HepG2 (cell line): Measurements from ENCODE around the gene CCNH. TPM values are rescaled to one million over a fixed set of nuclear protein-coding genes. Genes with fewer than 3 reads are reported as not detected.
A peak's percentile ranks its signal among the peaks of the same experiment; 100 is the strongest.

ENCODE experiments used
- ATAC-seq: fragments of 200-7000 bp; cut with Tn5 transposase; 3 replicates; pipeline ENCODE4 v1.9.1; 2020; ENCODE audit warnings: mild to moderate bottlenecking, moderate library complexity
- Bru-seq: library from RNA; stranded (reverse); fragments of 400-500 nt; gene quantifications from one replicate; lab custom pipeline; 2021; lab: Mats Ljungman, UMichigan
- BruChase-seq, 2 experiments: library from RNA; stranded (reverse); fragments of 400-500 nt; gene quantifications; one replicate each; lab custom pipeline; 2021; lab: Mats Ljungman, UMichigan
- BruUV-seq: library from RNA; stranded (reverse); fragments of 400-500 nt; replicated peaks from 2 replicates; lab custom pipeline; 2021; lab: Mats Ljungman, UMichigan
- CTCF ChIA-PET: fragments of 300-600 bp; formaldehyde crosslinking; extraction: SDS; loops from one replicate; lab custom pipeline; 2021; ENCODE audit warnings: low total read pairs, inconsistent platforms, low intra/inter-chr PET ratio; lab: Yijun Ruan, JAX
- POLR2A ChIA-PET: fragments of 350-600 bp; sonication (Branson Sonifier 250); formaldehyde crosslinking; loops from one replicate; lab custom pipeline; 2020; ENCODE audit warnings: antibody characterized with exemption, inconsistent platforms; lab: Yijun Ruan, JAX
- DNase-seq: peaks from one replicate; pipeline ENCODE4 v3.0.0-alpha.2; 2015; ENCODE audit warnings: low spot score
- FAIRE-seq: peaks from 3 replicates; lab custom pipeline; 2011; peaks lifted over from hg19 to GRCh38; lab: Jason Lieb, UNC
- H2AFZ ChIP-seq: one replicate; pipeline ENCODE4 v1.6.1; 2011; ENCODE audit warnings: low read length, inconsistent platforms
- H3K27ac ChIP-seq: fragments of 300-600 bp; 3 replicates; pipeline ENCODE4 v1.8.0; 2011; ENCODE audit warnings: mixed run types, mild to moderate bottlenecking, mixed read lengths, low read length, inconsistent platforms; ENCODE audit not compliant: insufficient read depth; ENCODE audit errors: extremely low read length
- H3K27me3 ChIP-seq, 2 experiments: fragments of 200-600 bp in 1 of 2; 2 replicates in 1 of 2; 3 replicates in 1 of 2; pipeline versions ENCODE4 v1.6.0 to v1.8.0; 2011; ENCODE audit warnings: low read length in 2 of 2, mild to moderate bottlenecking in 2 of 2, moderate library complexity in 2 of 2, inconsistent platforms in 1 of 2; ENCODE audit not compliant: insufficient read depth in 2 of 2, control insufficient read depth in 1 of 2
- H3K36me3 ChIP-seq, 2 experiments: fragments of 200-600 bp in 1 of 2; replicated peaks in 1 of 2; 2 replicates in 1 of 2; 3 replicates in 1 of 2; pipeline versions ENCODE4 v1.5.1 to v1.8.0; 2011; ENCODE audit warnings: low read length in 2 of 2, inconsistent platforms in 1 of 2; ENCODE audit not compliant: insufficient read depth in 2 of 2, control insufficient read depth in 1 of 2
- H3K4me1 ChIP-seq: 2 replicates; pipeline ENCODE4 v1.5.1; 2012; ENCODE audit warnings: low read length, inconsistent platforms; ENCODE audit not compliant: insufficient read depth
- H3K4me2 ChIP-seq: 2 replicates; pipeline ENCODE4 v1.6.0; 2011; ENCODE audit warnings: low read depth, low read length, inconsistent platforms
- H3K4me3 ChIP-seq, 3 experiments: fragments of 200-600 bp in 1 of 3; sonication (generic), shearing (Covaris generic) in 1 of 3; replicated peaks in 1 of 3; 2 replicates each; pipeline ENCODE4 v1.5.1; 2011 to 2016; ENCODE audit warnings: low read length in 3 of 3, inconsistent platforms in 2 of 3, low read depth in 2 of 3, mild to moderate bottlenecking in 2 of 3, control low read depth in 1 of 3, mixed read lengths in 1 of 3; ENCODE audit not compliant: insufficient read depth in 1 of 3
- H3K79me2 ChIP-seq: one replicate; pipeline ENCODE4 v1.6.1; 2011; ENCODE audit warnings: low read length, inconsistent platforms; ENCODE audit not compliant: insufficient read depth
- H3K9ac ChIP-seq: 2 replicates; pipeline ENCODE4 v1.6.0; 2011; ENCODE audit warnings: mild to moderate bottlenecking, low read depth, low read length, inconsistent platforms; ENCODE audit not compliant: insufficient read depth
- H3K9me3 ChIP-seq: 2 replicates; pipeline ENCODE4 v1.5.1; 2012; ENCODE audit warnings: mild to moderate bottlenecking, low read length
- H4K20me1 ChIP-seq: 2 replicates; pipeline ENCODE4 v1.6.0; 2011; ENCODE audit warnings: inconsistent platforms, mild to moderate bottlenecking, low read length, moderate library complexity; ENCODE audit not compliant: insufficient read depth
- CC2D1A ChIP-seq: sonication (generic); formaldehyde crosslinking; IDR thresholded peaks from 2 replicates; pipeline ENCODE4 v1.8.1; 2023; ENCODE audit warnings: mild to moderate bottlenecking, missing genetic modification reagents
- FOXM1 ChIP-seq: sonication (generic); formaldehyde crosslinking; IDR thresholded peaks from 2 replicates; pipeline ENCODE4 v1.5.0; 2020; ENCODE audit warnings: missing genetic modification reagents
- HIVEP1 ChIP-seq: sonication (generic); formaldehyde crosslinking; IDR thresholded peaks from 2 replicates; pipeline ENCODE4 v1.4.0; 2020; ENCODE audit warnings: mild to moderate bottlenecking, missing genetic modification reagents
- ISL2 ChIP-seq: sonication (generic); formaldehyde crosslinking; IDR thresholded peaks from 2 replicates; pipeline ENCODE4 v1.5.0; 2020; ENCODE audit warnings: missing genetic modification reagents
- NR2F6 ChIP-seq, 2 experiments: IDR thresholded peaks; 2 replicates each; pipeline ENCODE4 v1.6.1; 2016; ENCODE audit warnings: antibody characterized with exemption in 1 of 2, mild to moderate bottlenecking in 1 of 2
- POLR2A ChIP-seq, 2 experiments: IDR thresholded peaks; 2 replicates each; pipeline ENCODE4 v1.6.1; 2011; ENCODE audit warnings: low read depth in 2 of 2, low read length in 2 of 2, mild to moderate bottlenecking in 1 of 2, moderate library complexity in 1 of 2; ENCODE audit not compliant: insufficient read depth in 1 of 2
- SETDB1 ChIP-seq: sonication (generic); formaldehyde crosslinking; IDR thresholded peaks from 2 replicates; pipeline ENCODE4 v1.5.1; 2020; ENCODE audit warnings: missing genetic modification reagents, mild to moderate bottlenecking, borderline replicate concordance
- SIX4 ChIP-seq: sonication (generic); formaldehyde crosslinking; IDR thresholded peaks from 2 replicates; pipeline ENCODE4 v1.4.0; 2020; ENCODE audit warnings: missing genetic modification reagents
- ZNF121 ChIP-seq: sonication (generic); formaldehyde crosslinking; IDR thresholded peaks from 2 replicates; pipeline ENCODE4 v1.5.0; 2020; ENCODE audit warnings: mild to moderate bottlenecking, missing genetic modification reagents
- ZNF335 ChIP-seq: sonication (generic); formaldehyde crosslinking; IDR thresholded peaks from 2 replicates; pipeline ENCODE4 v1.4.0; 2020; ENCODE audit warnings: missing genetic modification reagents
- ZNF441 ChIP-seq: sonication (generic); formaldehyde crosslinking; IDR thresholded peaks from 2 replicates; pipeline ENCODE4 v1.7.0; 2021; ENCODE audit warnings: missing genetic modification reagents, borderline replicate concordance
- ZNF550 ChIP-seq: sonication (generic); formaldehyde crosslinking; IDR thresholded peaks from 2 replicates; pipeline ENCODE4 v1.4.0; 2020; ENCODE audit warnings: mild to moderate bottlenecking, missing genetic modification reagents, borderline replicate concordance
- ZNF607 ChIP-seq: sonication (generic); formaldehyde crosslinking; IDR thresholded peaks from 2 replicates; pipeline ENCODE4 v1.5.1; 2020; ENCODE audit warnings: missing genetic modification reagents, mild to moderate bottlenecking, borderline replicate concordance
- ZSCAN20 ChIP-seq: sonication (generic); formaldehyde crosslinking; IDR thresholded peaks from 2 replicates; pipeline ENCODE4 v1.4.0; 2020; ENCODE audit warnings: missing genetic modification reagents, mild to moderate bottlenecking, borderline replicate concordance
- WGBS: methylation state at CpG from one replicate; pipeline ENCODE4 v1.1.6; 2017; ENCODE audit warnings: low lambda C conversion rate; 5-methylcytosine and 5-hydroxymethylcytosine counted together
- in situ Hi-C: cut with HindIII; loops from 2 replicates; pipeline ENCODE4 v1.10.0; 2017; ENCODE audit warnings: low pct_unique_long_range_greater_than_20kb; ENCODE audit not compliant: extremely low pct_ligation_motif_present
- intact Hi-C: fragments of 100-400 bp; cut with micrococcal nuclease; formaldehyde crosslinking; loops from one replicate; pipeline ENCODE4 v1.10.0; 2022; ENCODE audit not compliant: unreplicated experiment
- long read RNA-seq, 2 experiments: library from RNA in 1 of 2; library from polyadenylated mRNA in 1 of 2; stranded (forward) in 1 of 2; unstranded in 1 of 2; transcript quantifications; one replicate each; pipeline ENCODE4 v2.0.0, GENCODE V29; 2019 to 2022
- polyA minus RNA-seq, 3 experiments: library from RNA; depleted of rRNA, polyadenylated mRNA; stranded (reverse); fragments of >200 nt; gene quantifications; 2 replicates each; pipeline ENCODE4 v1.2.3, GENCODE V29; 2011; ENCODE audit warnings: low replicate concordance in 1 of 3
- polyA plus RNA-seq, 8 experiments: library from polyadenylated mRNA; depleted of rRNA in 3 of 8; stranded (reverse) in 7 of 8; unstranded in 1 of 8; fragments of >200 nt; fragmentation: Illumina TruSeq in 4 of 8; extraction: Trizol in 4 of 8; gene quantifications; 2 replicates each; pipeline versions ENCODE4 v1.2.1 to v1.2.3, GENCODE V29; 2011 to 2016; ENCODE audit warnings: low read depth in 4 of 8, missing spikeins in 1 of 8, mixed read lengths in 1 of 8; ENCODE audit not compliant: insufficient read depth in 1 of 8
- total RNA-seq, 5 experiments: library from RNA; depleted of rRNA; stranded (reverse); fragments of >200 nt; fragmentation: Illumina TruSeq; extraction: Trizol; gene quantifications; 2 replicates each; pipeline ENCODE4 v1.2.3, GENCODE V29; 2016; ENCODE audit warnings: low read depth in 1 of 5
- TF ChIP-seq, protein P1 (sequence below): sonication (generic); formaldehyde crosslinking; conservative IDR thresholded peaks from 2 replicates; pipeline ENCODE4 v1.8.0; 2022; ENCODE audit warnings: low read depth, missing genetic modification reagents
- TF ChIP-seq, protein P2 (sequence below): sonication (generic); formaldehyde crosslinking; IDR thresholded peaks from 2 replicates; pipeline ENCODE4 v1.4.0; 2020; ENCODE audit warnings: missing genetic modification reagents

The CCNH gene
- total RNA-seq (2016; rRNA removed; fragmentation: Illumina TruSeq; extraction: Trizol) (94.3 and 100.0 TPM in 2 replicates), polyA plus RNA-seq (2011; rRNA removed) (38.5 and 42.5 TPM in 2 replicates), polyA minus RNA-seq (2011; rRNA and poly(A)+ RNA removed; ENCODE audit: low replicate concordance) (72.2 and 141 TPM in 2 replicates), Bru-seq, nascent RNA (percentile 90 among the genes with signal in this experiment), BruChase-seq, experiment 1, labeled RNA remaining after a 6-hour chase (percentile 74 among the genes with signal in this experiment), BruChase-seq, experiment 2, labeled RNA remaining after a 2-hour chase (percentile 77 among the genes with signal in this experiment)
- 44.4 and 47.0 TPM in 2 replicates for total RNA-seq (2016; cell fraction: cytosol; rRNA removed; fragmentation: Illumina TruSeq; extraction: Trizol; ENCODE audit: low read depth)
- 80.0 and 98.8 TPM in 2 replicates for total RNA-seq (2016; cell fraction: insoluble cytoplasmic fraction; rRNA removed; fragmentation: Illumina TruSeq; extraction: Trizol)
- 39.1 and 48.0 TPM in 2 replicates for total RNA-seq (2016; cell fraction: membrane; rRNA removed; fragmentation: Illumina TruSeq; extraction: Trizol)
- 107 and 108 TPM in 2 replicates for total RNA-seq (2016; cell fraction: nucleus; rRNA removed; fragmentation: Illumina TruSeq; extraction: Trizol)
- polyA plus RNA-seq (2011; cell fraction: cytosol; rRNA removed): 33.9 and 43.3 TPM in 2 replicates
- 25.3 and 31.3 TPM in 2 replicates for polyA plus RNA-seq (2011; cell fraction: nucleus; rRNA removed)
- polyA plus RNA-seq (2012): 38.3 and 41.2 TPM in 2 replicates
- polyA plus RNA-seq (2016; cell fraction: cytosol; fragmentation: Illumina TruSeq; extraction: Trizol; ENCODE audit: low read depth): 18.5 and 20.8 TPM in 2 replicates
- polyA plus RNA-seq (2016; cell fraction: insoluble cytoplasmic fraction; fragmentation: Illumina TruSeq; extraction: Trizol; ENCODE audit: low read depth): 75.5 and 91.3 TPM in 2 replicates
- 22.4 and 26.1 TPM in 2 replicates for polyA plus RNA-seq (2016; cell fraction: membrane; fragmentation: Illumina TruSeq; extraction: Trizol; ENCODE audit: low read depth)
- 57.1 and 60.1 TPM in 2 replicates for polyA plus RNA-seq (2016; cell fraction: nucleus; fragmentation: Illumina TruSeq; extraction: Trizol; ENCODE audit: insufficient read depth, low read depth)
- 20.6 and 24.7 TPM in 2 replicates for polyA minus RNA-seq (2011; cell fraction: cytosol; rRNA and poly(A)+ RNA removed)
- polyA minus RNA-seq (2011; cell fraction: nucleus; rRNA and poly(A)+ RNA removed): 265 and 283 TPM in 2 replicates
- long read RNA-seq, experiment 1, transcript CCNH-201 (9 exons, 1,378 nt): major isoform, 54 of 65 reads
- long read RNA-seq, experiment 1, partial matches to known transcripts: 3 of 65 reads
- long read RNA-seq, experiment 1, other reads (novel, unspliced or antisense): 4 of 65 reads
- long read RNA-seq, experiment 2, transcript CCNH-201 (9 exons, 1,378 nt): major isoform, 53 of 82 reads
- long read RNA-seq, experiment 2, transcript CCNH-203 (9 exons, 1,497 nt): minor isoform, 5 of 82 reads
- long read RNA-seq, experiment 2, partial matches to known transcripts: 11 of 82 reads
- long read RNA-seq, experiment 2, other reads (novel, unspliced or antisense): 9 of 82 reads

DNA sequence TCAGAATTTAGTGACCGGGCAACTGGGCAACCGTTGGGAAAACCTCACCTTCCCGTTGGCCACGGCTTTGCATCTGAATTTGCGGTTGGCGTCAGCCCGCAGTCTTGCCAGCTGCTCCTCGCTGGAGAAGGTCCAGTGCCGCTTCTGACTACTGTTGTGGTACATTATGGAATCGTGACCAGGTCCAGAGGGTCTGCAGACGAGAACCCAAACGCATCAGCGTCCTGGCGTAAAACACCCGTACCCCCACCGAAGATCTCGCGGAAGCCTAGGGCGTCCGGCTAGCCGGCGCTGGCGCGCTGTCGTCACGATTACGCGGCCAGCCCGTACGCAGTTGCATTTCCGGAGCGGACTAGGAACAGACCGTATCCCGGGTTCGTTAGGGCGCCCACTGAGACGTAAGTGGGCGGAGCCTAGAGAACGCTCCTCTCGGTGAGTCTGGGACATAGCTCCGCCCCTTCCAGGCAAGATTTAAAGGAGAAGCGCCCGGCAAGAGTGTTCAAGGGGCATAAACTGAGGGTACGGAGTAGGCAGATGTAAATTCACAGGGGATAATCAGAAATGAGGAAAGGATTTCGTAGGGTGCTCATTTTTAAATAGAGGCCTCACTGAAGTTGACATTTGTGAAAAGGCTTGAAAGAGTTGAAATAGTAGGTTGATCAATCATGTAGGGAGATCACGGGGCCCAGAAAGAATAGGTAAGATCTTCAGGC lies at the start of gene CCNH:
CCNH (minus strand) TSS at position 301 of the 713 bp plus-strand sequence; CDS start at position 165, 136 bp downstream.
- peak within 1 kb of the TSS; percentile 99 for H2AFZ ChIP-seq
- peak; percentile 99 for ATAC-seq
- H3K36me3 ChIP-seq: peaks cover 0 to 17% of the 10 kb centered on the region in 2 experiments; a peak in 4 of 5 replicates
- peak within 1 kb of the TSS; percentile 72 to 98 (median 95) for H3K4me3 ChIP-seq
- peaks cover 19% of the 10 kb centered on the region for H3K4me1 ChIP-seq
- peak within 1 kb of the TSS; percentile 93 for H3K9ac ChIP-seq
- H3K4me2 ChIP-seq: peak within 1 kb of the TSS; percentile 83
- H4K20me1 ChIP-seq: no peaks in the 10 kb centered on the region
- intact Hi-C loops: loop anchor here (5.0 kb wide), 1 partner anchor 145 kb away; the partner anchor contains the start of gene RASA1
- CTCF ChIA-PET: no interaction called here
- H3K27ac ChIP-seq: peak within 1 kb of the TSS; percentile 90
- POLR2A ChIA-PET: interaction anchor here (0.6 to 2.4 kb wide), 2 partner anchors 10 to 145 kb away, joined by 3 to 17 read pairs; partner anchors contain the start of gene RASA1
- in situ Hi-C loops: loop anchor here (25.0 kb wide), 1 partner anchor 1275 kb away; no protein-coding TSS in a partner anchor
- H3K9me3 ChIP-seq: no peaks in the 10 kb centered on the region
- peak; percentile 94 for FAIRE-seq
- H3K27me3 ChIP-seq: no peaks in the 10 kb centered on the region; a peak in 1 of 5 replicates
- DNase-seq: peak; percentile 96
- BruUV-seq: no TSS peak
- peaks cover 25% of the 10 kb centered on the region for H3K79me2 ChIP-seq
- 2% methylated on average over 13 of the region's 46 CpGs for WGBS
- no peak; the same call in 1 of the 2 replicates for TF ChIP-seq ISL2 (CRISPR knock-in tag)
- no peak for TF ChIP-seq ZNF550 (CRISPR knock-in tag)
- TF ChIP-seq HIVEP1 (CRISPR knock-in tag): no peak
- no peak for TF ChIP-seq ZSCAN20
- TF ChIP-seq, protein P1, sequence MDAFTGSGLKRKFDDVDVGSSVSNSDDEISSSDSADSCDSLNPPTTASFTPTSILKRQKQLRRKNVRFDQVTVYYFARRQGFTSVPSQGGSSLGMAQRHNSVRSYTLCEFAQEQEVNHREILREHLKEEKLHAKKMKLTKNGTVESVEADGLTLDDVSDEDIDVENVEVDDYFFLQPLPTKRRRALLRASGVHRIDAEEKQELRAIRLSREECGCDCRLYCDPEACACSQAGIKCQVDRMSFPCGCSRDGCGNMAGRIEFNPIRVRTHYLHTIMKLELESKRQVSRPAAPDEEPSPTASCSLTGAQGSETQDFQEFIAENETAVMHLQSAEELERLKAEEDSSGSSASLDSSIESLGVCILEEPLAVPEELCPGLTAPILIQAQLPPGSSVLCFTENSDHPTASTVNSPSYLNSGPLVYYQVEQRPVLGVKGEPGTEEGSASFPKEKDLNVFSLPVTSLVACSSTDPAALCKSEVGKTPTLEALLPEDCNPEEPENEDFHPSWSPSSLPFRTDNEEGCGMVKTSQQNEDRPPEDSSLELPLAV (CRISPR knock-in tag): no peak
- no peak for TF ChIP-seq SETDB1
- TF ChIP-seq CC2D1A (CRISPR knock-in tag): no peak; the same call in 1 of the 2 replicates
- no peak for TF ChIP-seq SIX4 (CRISPR knock-in tag)
- TF ChIP-seq NR2F6 (IDR thresholded peaks at IDR 0.05): no peak
- peak; percentile 23; the same call in 1 of the 2 replicates for TF ChIP-seq NR2F6 (CRISPR knock-in tag; IDR thresholded peaks at IDR 0.05)
- TF ChIP-seq POLR2A (IDR thresholded peaks at IDR 0.05; ENCODE audit: insufficient read depth in 1 of 2, low read depth in 2 of 2, low read length in 2 of 2): peak; percentile 92 to 95
- TF ChIP-seq ZNF335 (CRISPR knock-in tag): no peak
- TF ChIP-seq ZNF441 (CRISPR knock-in tag): peak; percentile 75; the same call in 1 of the 2 replicates
- TF ChIP-seq ZNF607: peak; percentile 78
- TF ChIP-seq, protein P2, sequence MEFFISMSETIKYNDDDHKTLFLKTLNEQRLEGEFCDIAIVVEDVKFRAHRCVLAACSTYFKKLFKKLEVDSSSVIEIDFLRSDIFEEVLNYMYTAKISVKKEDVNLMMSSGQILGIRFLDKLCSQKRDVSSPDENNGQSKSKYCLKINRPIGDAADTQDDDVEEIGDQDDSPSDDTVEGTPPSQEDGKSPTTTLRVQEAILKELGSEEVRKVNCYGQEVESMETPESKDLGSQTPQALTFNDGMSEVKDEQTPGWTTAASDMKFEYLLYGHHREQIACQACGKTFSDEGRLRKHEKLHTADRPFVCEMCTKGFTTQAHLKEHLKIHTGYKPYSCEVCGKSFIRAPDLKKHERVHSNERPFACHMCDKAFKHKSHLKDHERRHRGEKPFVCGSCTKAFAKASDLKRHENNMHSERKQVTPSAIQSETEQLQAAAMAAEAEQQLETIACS: no peak
- no peak for TF ChIP-seq FOXM1
- no peak for TF ChIP-seq ZNF121 (CRISPR knock-in tag)
